GM04503 (cell line): ENCODE measurements around the gene IQCH.
"Not testable (repeated sequence)": the region's sequence is repeated elsewhere in the genome, so short reads cannot be mapped to it uniquely, and the experiment has no call there.

ENCODE experiments used
- DNase-seq: peaks from one replicate; pipeline ENCODE4 v3.0.0-alpha.2; 2012; ENCODE audit warnings: low read depth

Gene IQCH

DNA sequence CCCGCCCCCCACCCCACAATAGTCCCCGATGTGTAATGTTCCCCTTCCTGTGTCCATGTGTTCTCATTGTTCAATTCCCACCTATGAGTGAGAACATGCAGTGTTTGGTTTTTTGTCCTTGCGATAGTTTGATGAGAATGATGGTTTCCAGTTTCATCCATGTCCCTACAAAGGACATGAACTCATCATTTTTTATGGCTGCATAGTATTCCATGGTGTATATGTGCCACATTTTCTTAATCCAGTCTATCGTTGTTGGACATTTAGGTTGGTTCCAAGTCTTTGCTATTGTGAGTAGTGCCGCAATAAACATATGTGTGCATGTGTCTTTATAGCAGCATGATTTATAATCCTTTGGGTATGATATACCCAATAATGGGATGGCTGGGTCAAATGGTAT lies 193.8 kb downstream of the IQCH start:
- DNase-seq = not testable (repeated sequence)

DNA sequence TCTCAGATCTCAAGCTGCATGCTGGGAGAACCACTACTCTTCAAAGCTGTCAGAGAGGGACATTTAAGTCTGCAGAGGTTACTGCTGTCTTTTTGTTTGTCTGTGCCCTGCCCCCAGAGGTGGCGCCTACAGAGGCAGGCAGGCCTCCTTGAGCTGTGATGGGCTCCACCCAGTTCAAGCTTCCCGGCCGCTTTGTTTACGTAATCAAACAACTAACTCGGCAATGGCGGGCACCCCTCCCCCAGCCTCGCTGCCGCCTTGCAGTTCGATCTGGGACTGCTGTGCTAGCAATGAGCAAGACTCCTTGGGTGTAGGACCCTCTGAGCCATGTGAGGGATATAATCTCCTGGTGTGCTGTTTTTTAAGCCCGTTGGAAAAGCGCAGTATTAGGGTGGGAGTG lies 199.1 kb downstream of the IQCH start:
- not testable (repeated sequence) for DNase-seq

DNA sequence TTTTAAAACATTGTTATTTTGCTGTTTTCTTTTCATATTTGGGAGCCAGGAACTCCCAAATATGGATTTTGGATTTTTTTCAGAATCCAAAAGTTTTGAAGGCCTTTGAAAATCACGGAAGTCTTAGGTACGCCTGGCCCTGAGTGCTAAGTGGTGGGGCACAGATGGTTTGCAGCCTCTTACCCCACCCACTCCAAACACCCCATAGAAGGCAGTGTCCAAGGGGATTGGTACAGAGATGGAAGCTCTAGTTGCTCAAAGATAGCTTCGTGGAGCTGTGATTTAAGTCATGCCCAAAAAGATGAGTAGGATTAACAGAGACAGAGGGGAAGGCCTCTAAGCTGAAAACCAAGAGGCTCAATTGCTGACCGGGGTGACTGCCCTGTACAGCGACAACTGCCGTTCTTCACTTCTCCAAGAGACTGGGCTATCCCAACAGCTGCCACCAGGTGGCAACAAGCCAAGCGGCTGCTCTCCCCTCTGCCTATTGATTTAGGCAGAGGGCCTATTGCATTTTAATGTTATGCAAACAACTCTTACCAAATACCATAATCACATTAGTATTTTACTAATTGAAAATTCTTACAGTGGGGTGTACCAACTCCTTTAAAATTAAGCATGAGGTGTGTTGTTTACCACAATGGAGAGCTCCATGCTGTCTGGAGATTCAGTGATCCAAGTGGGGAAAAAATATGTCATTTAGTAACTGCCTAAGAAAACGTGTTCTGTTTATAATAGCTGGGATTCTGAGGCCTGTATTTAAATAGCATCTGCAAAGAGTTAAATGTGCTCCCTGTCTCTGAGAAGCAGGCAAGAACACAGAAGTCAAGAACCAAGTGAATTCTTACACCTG lies 202.3 kb downstream of the IQCH start:
- DNase-seq = no peak

DNA sequence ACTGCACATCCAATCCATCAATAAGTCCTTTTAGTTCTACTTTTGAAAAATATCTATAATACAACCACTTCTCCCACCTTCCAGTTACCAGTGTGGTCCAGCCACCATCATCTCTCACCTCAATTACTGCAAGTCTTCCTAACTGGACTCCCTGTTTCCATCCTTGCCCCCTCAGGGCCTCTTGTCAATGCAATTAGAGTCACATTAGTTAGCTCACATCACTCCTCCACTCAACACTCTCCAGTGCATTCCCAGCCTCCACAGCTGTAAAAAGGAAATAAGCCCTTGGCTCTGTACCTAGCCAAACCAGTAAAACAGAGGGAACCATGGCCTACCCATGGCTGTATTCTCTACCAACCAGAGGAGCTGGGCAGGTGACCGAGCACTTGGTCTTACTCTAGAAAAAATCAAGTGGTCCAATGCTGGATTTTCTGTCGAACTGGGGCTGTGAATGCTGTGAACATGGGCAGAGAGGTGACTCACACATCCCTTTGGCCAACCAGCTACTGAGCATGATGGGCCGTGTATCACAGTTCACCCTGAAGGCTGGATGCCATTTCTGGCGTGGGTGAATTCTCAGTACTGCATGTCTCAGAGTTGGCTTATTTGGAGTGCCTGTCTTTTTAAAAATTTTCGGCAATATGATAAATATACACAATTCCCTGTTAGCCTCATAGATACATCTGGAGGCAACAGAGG lies 203.9 kb downstream of the IQCH start:
- DNase-seq = no peak

DNA sequence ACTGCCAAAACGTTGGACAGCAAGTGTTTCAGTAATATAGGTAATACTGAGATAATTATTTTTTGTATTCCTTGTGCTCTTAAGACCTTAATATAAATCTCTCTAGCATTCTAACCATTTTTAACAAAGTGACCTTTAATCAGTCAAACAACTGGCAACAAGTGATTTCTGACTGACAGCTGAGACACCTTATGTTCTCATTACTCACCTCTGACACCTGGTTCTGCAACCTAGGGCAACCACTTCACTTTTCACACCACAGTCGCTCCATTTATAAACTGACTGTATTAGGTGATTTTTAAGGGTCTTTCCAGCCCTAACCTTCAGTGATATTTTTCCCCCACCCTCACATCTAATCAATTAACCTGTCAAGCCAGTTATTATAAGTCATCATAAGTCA lies 205.9 kb downstream of the IQCH start:
- no peak for DNase-seq

DNA sequence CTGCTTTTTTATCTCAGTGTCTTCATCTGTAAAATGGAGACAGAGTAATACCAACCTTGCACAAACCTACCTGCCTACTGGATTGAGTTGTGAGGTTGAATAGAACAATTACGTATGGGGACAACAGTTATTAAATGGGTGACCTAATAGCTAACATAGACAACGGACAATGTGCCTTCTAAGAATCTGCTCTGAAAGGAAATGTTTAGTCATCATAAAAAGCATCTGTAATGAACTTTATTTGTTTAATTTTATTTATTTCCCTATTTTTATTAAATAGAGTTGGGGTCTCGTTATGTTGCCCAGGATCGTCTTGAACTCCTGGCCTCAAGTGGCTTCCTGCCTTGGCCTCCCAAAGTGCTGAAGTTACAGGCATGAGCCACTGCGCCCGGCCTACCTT lies 207.1 kb downstream of the IQCH start:
- DNase-seq = no peak

DNA sequence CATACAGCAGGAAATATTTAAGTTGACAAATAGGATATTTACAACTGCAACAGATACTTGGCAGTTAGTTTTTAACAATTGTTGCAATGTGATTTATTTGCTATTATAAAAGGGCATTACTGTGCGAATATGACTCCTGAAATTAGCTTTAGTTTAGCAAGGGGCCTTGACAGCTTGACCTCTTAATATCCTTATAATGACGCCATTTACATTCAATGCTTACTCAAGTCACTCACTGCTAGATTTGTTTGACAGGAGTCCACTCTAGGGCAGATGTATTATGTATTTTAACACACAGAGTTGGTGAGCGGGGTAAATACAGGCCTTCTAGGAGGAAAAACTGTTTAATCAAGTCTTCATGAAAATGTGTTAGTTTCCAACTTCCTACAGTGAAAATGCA lies 208.3 kb downstream of the IQCH start:
- no peak for DNase-seq

DNA sequence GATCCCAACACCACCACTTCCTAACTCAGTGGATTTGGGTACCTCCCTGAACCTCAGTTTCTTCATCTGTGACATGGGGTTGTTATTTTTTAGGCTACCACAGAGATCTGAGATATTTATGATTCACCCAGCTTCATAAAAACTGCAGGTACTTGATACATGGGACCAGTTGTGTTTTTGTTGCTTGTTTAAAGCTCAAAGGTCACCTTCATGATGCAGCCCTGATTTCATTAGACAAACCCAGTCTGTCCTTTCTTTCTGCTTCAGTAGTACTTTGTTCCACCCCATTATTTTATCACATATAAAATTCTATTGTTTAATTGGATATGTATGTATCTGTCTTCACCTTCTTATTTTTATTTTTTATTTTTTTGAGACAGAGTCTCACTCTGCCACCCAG lies 208.9 kb downstream of the IQCH start:
- DNase-seq = no peak

DNA sequence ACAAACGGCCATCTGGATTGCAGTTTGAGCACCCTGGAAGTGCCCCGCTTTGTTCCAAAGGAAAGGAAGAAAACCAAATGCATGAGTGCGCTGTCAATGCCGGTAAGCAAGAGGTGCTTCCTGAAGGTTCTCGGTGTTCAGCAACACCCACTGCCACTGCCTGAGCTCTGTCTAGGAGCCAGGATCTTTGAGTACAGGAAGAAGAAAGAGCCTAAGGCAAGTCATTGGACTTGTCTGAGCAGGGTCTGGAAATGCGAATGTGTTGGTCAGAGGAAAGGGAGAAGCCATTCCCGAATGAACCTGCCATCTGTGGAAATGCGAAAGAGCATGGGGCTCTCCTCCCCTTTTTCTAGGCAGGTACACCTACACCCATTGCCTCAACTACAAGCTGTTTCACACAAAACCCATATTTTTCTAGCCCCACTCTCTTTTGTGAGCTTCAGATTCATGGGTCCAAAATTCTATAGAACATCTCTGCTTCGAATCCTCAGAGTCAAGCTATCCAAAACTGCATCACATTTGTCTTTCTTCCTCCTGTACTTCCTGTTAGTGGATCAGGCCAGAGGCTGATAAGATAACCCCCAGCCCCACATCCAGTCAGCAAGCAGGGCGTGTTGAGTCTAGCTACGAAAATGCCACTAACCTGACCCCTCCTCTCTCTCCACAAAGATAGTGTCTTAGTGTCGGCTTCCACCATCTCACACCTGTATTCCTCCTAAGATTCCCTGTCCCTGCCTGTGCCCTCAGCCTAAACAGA lies 210.8 kb downstream of the IQCH start:
- DNase-seq = no peak

DNA sequence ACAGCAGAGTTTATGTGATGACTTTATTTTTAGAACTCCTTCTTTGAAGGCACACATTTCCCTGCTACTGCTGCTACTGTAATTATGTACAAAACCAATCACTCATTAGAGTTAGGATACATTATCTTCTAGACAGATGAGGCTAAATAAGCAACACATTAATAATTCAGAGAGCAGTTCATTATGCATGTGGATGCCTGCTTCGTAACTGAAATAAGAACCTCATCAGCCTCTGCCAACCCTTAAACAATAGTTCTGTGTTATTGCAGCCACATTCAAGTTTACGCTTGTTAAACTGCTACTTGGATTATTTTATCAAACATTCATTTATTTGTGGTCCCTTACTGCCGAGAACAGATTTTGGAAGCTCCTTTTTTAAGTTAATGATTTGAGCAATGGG lies 213.8 kb downstream of the IQCH start:
- DNase-seq = no peak

DNA sequence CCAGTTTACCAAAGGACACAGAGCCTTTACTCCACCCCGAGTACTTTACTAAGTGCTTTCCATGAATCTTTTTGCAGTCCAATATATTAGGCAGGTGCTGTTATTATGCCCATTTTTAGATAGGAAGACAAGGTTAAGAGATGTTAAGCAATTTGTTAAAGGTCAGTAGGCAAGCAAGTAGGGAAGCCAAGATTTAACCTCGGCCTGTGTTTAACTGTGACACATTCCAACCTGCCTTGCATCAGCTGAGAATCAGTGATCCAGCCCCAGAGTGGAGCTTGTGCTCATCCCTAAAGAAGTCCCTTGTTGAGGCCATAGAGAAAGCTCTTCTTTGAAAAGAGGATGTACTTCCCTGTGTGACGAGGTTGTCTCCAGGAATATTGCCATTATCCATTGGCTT lies 215.1 kb downstream of the IQCH start:
- DNase-seq = no peak

DNA sequence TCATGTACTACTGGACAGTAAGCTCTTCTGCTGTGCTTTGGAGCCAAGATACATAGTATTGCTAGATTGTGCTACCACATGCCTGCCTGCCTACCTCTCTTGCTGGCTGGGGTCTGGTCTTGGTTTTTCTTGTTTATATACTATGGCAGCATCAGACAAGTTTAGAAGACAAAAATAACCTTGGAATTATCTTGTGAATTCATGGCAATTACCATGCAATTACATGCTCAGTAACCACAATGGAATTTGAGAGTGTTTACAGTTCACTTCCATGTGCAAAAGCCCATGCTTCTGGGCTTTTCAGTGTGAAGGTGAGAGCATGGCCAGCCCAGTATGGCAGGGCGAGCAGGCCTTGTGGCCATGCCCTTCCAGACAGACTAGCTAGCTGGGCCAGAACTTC lies 218.4 kb downstream of the IQCH start:
- peak; percentile 12 for DNase-seq

DNA sequence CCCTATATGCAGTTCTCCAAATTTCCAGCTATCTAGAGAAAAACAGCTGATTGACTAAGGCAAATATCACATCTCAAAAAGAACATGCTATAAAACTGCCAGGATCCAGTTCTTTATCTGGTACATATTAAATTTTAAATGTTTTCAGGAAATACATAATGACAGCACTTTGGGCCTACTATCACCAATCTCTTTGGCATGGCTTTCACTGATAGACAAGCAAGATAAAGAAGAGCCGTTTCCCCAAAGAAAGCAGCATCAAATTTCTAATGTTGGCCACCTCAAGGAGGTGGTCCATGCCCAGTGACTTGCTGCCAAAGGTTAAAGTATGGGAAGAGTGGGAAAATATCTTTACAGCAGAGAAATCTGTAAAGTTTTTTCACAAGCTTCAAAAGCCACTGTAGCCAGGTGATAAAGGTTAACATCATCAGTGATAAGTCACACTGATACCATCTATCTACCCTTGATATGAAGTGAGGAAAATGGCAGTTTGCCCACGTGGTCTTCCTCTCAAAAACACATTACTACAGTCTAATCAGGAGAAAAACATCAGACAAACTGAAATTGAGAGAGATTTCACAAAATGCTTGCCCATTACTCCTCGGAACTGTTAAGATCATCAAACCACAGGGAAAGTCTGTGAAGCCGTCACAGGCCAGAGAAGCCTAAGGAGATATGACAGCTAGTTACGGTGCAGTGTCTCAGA lies 220.0 kb downstream of the IQCH start:
- DNase-seq = no peak

DNA sequence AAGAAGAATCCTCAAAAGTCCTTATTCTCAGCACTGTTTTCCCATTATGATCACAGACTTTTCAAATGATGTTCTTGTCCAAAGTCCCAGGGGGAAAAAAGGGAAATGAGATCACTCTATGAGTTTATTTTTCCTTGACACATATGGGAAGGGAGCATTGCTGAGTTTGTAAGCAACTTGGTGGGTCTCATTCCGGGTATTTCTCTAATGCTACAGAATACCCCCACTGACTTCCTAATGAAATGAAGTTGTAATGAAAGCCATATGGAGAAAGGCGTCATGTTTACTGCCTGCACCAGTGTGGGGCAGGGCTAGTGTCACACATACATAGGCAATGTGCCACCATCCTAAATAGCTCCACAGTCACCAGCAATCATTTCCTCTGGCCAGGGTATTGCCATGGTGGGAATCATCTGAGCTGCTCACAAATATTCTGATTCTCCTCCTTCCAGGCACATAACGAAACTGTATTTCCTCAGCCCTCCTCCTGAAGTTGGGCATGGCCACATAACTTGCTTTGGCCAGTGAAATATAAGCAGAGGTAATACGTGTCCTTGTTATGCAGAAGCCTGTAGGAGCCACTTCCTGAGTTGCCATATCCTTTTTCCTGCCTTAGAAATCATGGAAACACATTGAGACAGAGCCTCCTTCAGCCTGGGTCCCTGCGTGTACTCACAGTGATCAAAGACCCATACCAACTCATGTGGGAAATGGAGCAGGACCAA lies 225.4 kb downstream of the IQCH start:
- DNase-seq = peak; percentile 22

DNA sequence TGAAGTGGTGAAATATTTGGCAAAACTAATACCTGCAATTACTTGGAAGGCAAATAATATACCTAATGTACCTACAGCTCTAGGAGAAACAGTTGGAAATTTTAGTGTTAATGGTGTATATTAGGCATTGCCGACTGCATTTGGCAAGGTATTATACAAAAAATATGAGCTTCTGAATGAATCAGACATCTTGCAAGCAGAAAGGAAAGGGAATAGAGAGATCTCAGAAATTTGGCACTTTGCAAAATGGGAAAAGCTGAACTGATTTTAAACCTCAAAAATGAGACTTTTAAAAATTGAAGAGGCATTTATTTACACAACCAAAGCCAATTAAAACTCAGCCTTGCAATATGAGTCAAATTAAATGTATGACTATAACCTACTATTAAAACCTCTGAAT lies 226.2 kb downstream of the IQCH start:
- DNase-seq = no peak

DNA sequence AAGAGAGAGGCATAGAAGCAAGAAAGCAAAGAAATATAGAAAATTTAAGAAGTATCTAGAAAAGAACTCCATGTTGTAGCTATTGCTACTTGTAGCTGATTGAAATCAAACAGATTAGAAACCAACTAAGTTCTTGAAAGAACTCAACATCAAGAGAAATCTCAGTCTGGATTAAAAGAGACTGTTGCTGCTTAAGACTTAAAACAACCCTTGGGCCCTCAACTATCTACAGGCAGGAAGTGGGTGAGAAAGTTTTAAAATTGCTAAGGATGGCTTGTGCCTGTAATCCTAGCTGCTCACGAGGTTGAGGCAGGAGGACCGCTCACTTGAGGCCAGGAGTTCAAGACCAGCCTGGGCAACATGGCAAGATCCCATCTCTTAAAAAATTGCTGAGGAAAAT lies 227.1 kb downstream of the IQCH start:
- no peak for DNase-seq

DNA sequence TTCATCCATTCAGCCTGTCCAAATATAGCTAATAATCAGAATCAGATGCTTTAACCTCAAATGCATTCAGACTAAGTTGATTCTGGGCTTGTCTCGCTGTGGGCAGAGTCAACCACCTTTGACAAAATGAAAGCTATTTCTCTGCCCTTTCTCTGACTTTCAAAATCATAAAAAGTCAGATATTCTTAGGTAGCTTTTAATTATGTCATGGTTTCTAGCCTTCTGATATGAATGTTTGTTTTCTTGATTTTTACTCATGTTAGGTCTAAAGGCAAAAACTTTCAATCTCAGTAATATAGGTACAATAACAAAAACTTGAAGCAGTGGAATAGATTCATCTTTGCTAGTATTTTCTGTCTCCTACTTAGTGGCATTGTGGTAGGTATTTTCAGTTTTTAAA lies 241.0 kb downstream of the IQCH start:
- DNase-seq = no peak

DNA sequence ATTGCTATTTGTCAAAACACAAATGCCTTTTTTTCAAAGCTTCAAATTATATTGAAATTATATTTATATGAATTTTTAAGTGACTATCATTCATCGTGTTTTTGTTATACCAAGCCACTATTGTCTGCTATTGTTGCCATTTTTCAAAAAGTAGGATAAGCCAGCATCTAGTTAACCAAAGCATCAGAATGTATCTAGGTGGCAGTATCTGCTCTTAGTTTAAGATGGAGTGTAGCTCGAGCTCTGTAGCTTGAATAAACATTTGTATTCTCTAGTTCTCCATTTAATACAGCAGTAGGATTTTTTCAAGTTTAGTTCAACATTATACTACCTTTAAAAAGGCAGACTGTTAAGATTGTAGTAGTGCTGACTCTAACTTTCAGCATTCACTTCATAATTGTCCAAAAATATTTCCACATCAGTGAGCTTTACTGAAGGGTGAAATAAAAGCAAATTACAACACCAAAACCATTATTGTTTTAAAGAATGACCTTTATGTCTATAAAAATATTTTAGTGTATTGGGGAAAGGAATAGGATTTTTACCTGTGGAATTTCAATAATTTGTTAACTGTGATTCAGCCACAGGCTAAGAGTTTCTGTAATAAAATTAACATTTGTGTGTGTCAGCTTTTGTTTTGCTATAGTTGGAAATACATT lies 246.7 kb downstream of the IQCH start:
- no peak for DNase-seq

DNA sequence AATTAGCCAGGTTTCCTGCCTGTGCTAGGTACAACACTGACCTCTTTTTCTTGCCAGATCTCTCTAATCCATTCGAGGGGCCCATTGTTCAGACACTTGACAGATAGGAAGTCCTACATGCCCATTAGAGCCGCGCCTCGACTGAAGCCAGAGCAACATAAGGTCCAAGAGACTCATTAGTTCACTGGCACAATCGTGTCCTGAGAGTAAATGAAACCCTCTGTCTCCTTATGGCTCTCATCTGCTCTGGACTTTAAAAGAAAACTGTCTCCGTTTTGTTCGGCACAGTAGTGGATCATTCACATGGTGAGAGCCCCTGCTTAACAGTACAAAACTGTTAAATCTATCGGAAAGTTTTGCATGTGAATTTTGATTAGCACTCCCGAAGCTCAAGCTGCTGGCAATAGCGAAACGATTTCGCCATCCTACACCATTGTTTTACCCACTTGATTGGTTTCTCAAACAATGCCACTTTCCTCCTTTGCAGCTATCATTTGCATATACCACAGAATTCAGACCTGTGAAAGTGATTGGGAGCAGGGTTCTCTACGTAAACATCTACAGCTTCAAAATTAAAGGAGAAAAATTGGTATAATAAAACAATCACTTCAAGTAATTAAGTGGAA lies 247.4 kb downstream of the IQCH start:
- DNase-seq = no peak

DNA sequence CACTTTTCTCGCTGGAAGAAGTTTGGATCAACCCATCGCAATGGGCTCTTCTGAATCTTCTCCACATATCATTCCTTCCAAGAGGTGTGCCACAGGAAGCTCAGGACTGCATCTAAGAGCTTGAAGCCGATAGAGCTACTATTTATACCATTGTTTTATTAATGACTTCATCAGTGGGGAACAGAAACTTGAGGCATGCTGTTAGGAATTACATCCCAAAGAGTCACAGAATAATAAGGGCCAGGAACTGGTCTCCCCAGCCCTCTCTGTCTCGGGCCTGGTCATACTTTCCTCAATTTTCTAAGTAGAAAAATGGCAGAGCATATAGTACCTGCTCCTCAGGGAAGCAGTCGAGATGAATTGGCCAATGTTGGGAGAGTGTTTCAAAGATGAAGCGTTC lies 249.5 kb downstream of the IQCH start:
- no peak for DNase-seq

DNA sequence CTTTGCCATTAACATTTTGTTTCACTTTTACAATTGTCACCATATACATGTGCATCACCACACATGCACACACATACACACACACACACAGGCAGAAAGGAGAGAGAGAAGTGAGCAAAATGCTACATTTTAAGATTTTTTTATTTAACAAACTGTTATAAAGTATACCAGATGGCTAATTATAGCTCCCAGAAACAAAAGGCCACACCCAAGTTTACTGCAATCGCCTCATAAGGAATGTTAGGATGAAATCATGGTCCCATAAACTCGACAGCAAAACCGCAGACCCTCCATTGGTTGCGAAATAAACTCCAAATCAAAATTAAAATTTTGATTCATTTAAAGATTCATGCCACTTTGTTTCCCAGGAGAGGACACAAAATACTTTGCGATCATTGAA lies 250.2 kb downstream of the IQCH start:
- peak; percentile 83 for DNase-seq
